Stimulated activated CD4-positive, alpha-beta T cell treated with anti-CD3 and anti-CD28 coated beads, Interleukin-2, amount 100 ng/mL, for 48 hours (primary cell): ENCODE data around the gene PRKAR2B.
"Not testable (repeated sequence)": the region's sequence is repeated elsewhere in the genome, so short reads cannot be mapped to it uniquely, and the experiment has no call there.

Experiments used
- DNase-seq, 2 donors: peaks; one replicate each; pipeline ENCODE4 v3.0.0-alpha.2; 2020

The PRKAR2B gene

GRCh38 chr7:107029061-107029763 lies 15.3 kb upstream of the PRKAR2B start:
- DNase-seq: no peak

DNA sequence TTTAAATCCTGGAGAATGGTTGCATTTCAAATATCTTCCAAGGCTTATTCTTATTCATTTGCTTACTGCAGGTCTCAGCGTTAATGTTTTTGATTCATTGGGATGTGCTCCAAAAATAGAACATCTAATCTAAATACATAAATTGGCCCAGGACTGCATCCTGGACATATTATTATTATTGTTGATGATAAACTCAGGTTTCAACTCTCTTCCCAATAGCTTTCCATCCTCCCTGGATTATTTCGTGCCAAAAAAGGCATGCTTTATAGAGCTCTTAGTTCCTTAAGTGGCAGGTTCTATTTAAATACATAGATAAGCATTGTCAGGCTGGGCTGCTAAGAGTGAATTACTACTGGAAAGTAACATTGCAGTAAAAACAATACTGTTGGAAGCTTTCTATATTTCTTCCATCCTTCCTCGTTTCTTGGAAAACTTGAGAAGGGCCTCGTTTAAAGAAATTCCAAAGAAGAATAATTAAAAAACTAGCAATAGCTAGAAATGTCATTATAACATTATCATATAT lies 14.7 kb upstream of the PRKAR2B start:
- DNase-seq: no peak

GRCh38 chr7:107032050-107032449 lies 12.5 kb upstream of the PRKAR2B start:
- DNase-seq: no peak

GRCh38 chr7:107032720-107033438 lies 11.6 kb upstream of the PRKAR2B start:
- no peak for DNase-seq

GRCh38 chr7:107034553-107034952 lies 10.0 kb upstream of the PRKAR2B start:
- no peak for DNase-seq

DNA sequence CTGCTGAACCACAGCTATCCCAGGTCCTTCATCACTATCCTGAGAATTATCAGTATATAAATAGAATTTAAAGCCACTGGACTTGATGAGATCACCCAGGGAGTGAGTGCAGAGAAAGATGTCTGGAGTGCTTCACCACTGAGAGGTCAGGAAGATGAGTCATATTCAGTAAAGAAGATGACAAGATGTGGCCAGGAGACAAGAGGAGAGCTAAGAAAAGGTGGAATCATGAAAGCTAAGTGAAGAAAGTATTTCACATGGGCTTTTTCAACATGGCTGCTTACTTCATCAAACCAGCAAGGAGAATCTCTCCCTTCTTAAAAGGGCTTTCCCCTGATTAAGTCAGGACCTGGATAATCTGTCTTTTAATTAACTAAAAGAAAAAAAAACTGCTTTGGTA lies 9.1 kb upstream of the PRKAR2B start:
- DNase-seq: no peak

GRCh38 chr7:107036535-107036934 lies 8.0 kb upstream of the PRKAR2B start:
- no peak for DNase-seq

- no peak for DNase-seq
Observed at GRCh38 chr7:107037717-107038603, 6.5 kb upstream of the PRKAR2B start.

GRCh38 chr7:107039199-107039900 lies 5.2 kb upstream of the PRKAR2B start:
- no peak for DNase-seq

DNA sequence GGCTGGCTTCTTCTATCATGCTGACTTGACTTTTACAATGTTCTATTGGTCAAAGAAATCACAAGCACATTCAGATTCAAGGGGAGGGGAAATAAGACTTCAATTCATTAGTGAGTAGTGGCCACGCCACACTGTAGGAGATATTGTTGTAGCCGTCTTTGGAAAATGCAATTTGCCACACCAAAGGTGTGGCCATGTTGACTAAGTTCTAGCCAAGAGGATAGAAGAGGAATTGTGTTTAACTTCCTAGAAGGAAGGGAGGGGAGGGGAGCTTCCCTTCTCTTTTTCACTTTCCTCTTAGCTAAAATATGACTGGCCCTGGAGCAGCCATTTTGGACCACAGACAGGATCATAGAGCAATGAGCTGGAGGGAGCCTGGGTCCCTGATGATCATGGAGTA lies 3.4 kb upstream of the PRKAR2B start:
- DNase-seq: no peak

DNA sequence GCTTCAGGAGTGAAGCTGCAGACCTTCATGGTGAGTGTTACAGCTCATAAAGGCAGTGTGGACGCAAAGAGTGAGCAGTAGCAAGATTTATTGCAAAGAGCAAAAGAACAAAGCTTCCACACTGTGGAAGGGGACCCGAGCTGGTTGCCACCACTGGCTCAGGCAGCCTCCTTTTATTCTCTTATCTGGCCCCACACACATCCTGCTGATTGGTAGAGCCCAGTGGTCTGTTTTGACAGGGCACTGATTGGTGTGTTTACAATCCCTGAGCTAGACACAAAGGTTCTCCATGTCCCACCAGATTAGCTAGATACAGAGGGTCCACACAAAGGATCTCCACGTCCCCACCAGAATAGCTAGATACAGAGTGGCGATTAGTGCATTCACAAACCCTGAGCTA lies 2.7 kb upstream of the PRKAR2B start:
- DNase-seq: not testable (repeated sequence)

DNA sequence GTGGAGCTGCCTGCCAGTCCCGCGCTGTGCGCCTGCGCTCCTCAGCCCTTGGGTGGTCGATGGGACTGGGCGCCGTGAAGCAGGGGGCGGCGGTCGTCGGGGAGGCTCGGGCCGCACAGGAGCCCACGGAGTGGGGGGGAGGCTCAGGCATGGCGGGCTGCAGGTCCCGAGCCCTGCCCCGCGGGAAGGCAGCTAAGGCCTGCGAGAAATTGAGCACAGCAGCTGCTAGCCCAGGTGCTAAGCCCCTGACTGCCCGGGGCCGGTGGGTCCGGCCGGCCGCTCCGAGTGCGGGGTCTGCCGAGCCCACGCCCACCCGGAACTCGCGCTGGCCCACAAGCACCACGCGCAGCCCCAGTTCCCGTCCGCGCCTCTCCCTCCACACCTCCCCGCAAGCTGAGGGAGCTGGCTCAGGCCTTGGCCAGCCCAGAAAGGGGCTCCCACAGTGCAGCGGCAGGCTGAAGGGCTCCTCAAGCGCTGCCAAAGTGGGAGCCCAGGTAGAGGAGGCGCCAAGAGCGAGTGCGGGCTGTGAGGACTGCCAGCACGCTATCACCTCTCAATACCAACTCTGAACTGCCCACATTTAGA lies 2.1 kb upstream of the PRKAR2B start:
- DNase-seq: not testable (repeated sequence)

GRCh38 chr7:107043491-107043890 lies 1.0 kb upstream of the PRKAR2B start:
- no peak for DNase-seq

DNA sequence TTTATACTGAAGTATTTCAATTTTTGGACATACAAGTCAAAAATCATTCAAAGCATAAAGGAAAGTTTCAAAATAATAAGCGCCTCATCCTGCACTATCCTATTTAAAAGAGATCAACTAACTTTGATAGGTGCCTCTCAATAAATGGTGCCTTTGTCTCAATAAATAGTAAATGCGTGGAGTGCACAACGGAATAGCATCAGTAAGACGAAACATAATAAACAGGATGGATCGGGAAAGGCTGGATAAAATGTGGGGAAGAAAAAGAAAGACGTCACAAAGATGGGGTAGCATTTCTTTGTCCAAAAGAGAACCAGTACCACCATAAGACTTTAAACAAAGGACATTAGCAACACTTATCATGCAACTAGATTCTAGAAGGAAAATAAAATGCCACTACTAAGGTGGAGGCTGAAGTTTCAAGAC lies 571 bp upstream of the PRKAR2B start:
- DNase-seq: no peak

DNA sequence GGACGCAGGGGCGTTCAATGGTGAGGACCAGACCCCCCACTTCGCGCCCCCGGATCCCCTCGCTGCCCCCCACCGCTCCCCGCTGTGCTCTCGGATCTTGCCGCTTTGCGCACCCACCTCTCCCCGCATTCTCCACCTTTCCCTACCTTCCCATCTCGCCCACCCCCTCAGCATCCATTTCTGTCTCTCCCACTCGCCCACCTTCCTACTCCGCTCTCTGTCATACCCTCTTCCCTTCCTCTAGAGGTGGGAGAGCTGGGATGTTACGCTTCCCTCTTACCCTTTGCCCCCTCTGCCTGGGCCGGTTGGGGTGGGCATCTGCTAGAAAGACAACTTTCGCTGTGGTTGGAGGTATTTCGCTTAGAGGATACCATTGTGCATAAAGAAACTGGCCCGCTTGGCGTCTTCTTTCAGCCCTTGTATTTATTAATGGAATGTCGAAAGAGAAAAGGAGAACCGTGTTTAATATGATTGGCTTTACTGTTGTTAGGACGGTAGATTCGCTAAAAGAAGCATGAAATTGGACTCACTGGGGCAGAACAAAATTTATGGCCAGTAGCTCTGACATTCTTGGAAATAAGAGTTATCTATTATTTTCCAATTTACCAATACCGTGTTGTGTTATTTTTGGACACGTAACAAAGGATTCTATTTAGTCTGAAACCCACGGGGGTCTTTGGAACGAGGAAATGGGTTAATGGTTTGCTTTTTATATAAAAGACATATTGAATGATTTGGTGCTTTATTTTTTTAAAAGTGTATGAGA lies 873 bp downstream of the PRKAR2B start:
- no peak for DNase-seq

DNA sequence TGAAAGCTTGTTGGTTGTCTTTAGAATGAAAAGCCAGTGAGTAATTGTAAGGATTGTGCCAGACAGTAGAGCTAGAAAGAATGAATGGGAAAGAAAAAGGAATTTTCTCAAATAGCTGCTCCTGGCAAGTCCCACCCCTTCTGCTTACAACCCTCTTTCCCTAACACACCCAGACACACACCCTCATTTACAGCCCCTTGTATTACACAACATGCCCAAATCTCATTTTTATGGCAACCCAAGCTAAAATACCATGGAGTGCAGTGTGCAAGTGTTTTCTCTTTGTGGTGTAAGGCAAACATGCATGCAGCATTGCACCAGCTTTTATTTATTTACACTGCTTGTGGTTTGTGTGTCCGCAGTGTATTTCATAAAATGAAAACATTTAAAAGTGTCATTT lies 1.5 kb downstream of the PRKAR2B start:
- no peak for DNase-seq

DNA sequence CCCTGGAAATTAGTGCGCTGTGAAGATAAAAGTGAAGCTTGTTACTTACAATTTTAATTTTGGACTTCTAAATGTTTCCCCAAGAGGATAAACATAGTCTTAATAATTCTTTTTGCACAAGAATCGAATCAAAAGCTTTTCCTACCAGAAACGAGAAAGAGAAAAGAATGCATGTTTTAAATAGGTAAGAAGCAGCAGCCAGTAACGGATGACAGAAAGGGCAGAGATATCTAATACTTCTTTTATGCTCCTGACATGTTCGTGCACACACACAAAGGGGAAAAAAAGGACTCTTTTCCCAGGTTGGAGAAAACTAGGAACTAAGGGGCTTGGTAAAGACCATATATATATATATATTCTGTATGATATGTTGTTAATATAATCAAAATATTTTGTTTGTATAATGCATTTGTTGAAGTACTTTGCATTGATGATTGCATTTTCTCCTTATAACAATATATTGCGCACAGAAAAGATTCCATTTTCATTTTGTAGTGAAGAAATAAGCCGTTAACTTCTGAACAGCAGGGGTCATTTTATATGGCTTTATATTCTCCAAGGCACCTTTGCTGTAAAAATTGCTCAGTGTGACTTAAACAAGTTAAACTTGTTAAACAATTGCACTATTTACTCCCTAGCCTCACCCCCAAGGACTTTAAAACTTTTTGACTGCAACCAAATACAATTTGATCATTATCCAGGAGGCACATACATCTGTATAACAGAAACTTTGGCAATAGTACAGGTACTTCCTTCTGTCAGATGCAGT lies 2.2 kb downstream of the PRKAR2B start:
- no peak for DNase-seq

- DNase-seq: no peak
Observed at GRCh38 chr7:107047902-107048782, 3.6 kb downstream of the PRKAR2B start.

DNA sequence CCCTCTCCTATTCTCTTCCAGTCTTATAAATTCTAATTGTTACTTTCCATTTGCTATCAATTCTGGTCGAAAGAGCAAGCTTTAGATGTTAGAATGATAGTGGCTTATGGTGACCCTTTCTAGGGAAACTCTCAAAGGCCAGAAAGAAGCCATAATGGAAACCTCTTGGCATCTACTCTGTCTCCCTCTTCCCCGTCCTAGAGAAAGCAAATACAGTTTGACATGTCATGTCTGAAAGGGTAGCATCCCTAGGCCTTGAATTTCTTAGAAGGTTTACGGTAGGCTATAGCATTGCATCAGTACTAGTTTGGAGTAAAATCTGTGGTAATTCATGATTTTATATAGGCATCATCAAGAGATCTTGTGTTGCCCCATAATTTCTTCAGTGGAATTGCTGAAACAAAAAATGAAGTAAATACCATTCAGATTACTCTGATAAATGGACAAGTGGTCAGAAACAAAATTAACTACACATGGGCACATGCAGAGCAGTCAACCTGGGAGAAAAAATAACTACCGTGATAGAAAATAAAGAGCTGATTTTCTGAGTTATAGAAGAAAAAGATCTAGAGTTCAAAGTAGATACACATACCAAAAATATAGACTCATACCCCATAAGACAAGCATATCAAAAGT lies 4.4 kb downstream of the PRKAR2B start:
- no peak for DNase-seq
